OCI-LY3 (cell line): ENCODE measurements around the gene BBC3.

Experiments
- H2AFZ ChIP-seq: fragments of 200-600, 300-600 bp; shearing (Covaris generic); 2 replicates; pipeline ENCODE4 v1.6.0; 2014; ENCODE audit warnings: antibody characterized with exemption, low read depth, low read length
- H3K27ac ChIP-seq: fragments of 200-600, 300-600 bp; sonication (generic); 2 replicates; pipeline ENCODE4 v1.5.1; 2014; ENCODE audit warnings: mild to moderate bottlenecking, low read length, moderate library complexity, mixed read lengths
- H3K27me3 ChIP-seq: fragments of 200-600, 300-600 bp; sonication (generic); 2 replicates; pipeline ENCODE4 v1.6.1; 2014; ENCODE audit warnings: low read depth, low read length, mixed read lengths
- H3K36me3 ChIP-seq: fragments of 200-600, 300-600 bp; sonication (generic); replicated peaks from 2 replicates; pipeline ENCODE3; 2014; ENCODE audit warnings: low read depth, low read length, mixed read lengths
- H3K4me1 ChIP-seq: fragments of 300-600, 200-600 bp; sonication (generic); 2 replicates; pipeline ENCODE4 v1.6.1; 2014; ENCODE audit warnings: low read length, mixed read lengths
- H3K4me2 ChIP-seq: fragments of 200-600, 300-600 bp; sonication (generic); 2 replicates; pipeline ENCODE4 v1.6.1; 2014; ENCODE audit warnings: low read length, mixed read lengths
- H3K4me3 ChIP-seq: fragments of 300-600, 200-600 bp; sonication (generic); 2 replicates; pipeline ENCODE4 v1.5.1; 2014; ENCODE audit warnings: antibody characterized with exemption, mild to moderate bottlenecking, low read length, moderate library complexity
- H3K79me2 ChIP-seq: fragments of 300-600, 200-600 bp; shearing (Covaris generic); 2 replicates; pipeline ENCODE4 v1.6.1; 2014; ENCODE audit warnings: mild to moderate bottlenecking, low read length, mixed read lengths
- H3K9ac ChIP-seq: fragments of 300-600, 200-600 bp; shearing (Covaris generic); 2 replicates; pipeline ENCODE4 v1.6.0; 2014; ENCODE audit warnings: mild to moderate bottlenecking, low read length, moderate library complexity
- H3K9me3 ChIP-seq: fragments of 200-600, 300-600 bp; shearing (Covaris generic); 2 replicates; pipeline ENCODE4 v1.6.1; 2014; ENCODE audit warnings: low read length, mixed read lengths; ENCODE audit not compliant: insufficient read depth
- H4K20me1 ChIP-seq: fragments of 200-600, 300-600 bp; sonication (generic); 2 replicates; pipeline ENCODE4 v1.6.1; 2016; ENCODE audit warnings: low read length, mixed read lengths; ENCODE audit not compliant: insufficient read depth
- EZH2phosphoT487 ChIP-seq: fragments of 200-600 bp; shearing (Covaris generic); IDR thresholded peaks from 2 replicates; pipeline ENCODE4 v1.6.1; 2018; ENCODE audit warnings: antibody characterized with exemption, mixed run types, low read depth
- TF ChIP-seq, protein P1 (sequence below): fragments of 200-600, 300-600 bp; sonication (generic); IDR thresholded peaks from 2 replicates; pipeline ENCODE4 v1.5.1; 2014; ENCODE audit warnings: antibody characterized with exemption, low read length, low read depth

BBC3 gene

DNA sequence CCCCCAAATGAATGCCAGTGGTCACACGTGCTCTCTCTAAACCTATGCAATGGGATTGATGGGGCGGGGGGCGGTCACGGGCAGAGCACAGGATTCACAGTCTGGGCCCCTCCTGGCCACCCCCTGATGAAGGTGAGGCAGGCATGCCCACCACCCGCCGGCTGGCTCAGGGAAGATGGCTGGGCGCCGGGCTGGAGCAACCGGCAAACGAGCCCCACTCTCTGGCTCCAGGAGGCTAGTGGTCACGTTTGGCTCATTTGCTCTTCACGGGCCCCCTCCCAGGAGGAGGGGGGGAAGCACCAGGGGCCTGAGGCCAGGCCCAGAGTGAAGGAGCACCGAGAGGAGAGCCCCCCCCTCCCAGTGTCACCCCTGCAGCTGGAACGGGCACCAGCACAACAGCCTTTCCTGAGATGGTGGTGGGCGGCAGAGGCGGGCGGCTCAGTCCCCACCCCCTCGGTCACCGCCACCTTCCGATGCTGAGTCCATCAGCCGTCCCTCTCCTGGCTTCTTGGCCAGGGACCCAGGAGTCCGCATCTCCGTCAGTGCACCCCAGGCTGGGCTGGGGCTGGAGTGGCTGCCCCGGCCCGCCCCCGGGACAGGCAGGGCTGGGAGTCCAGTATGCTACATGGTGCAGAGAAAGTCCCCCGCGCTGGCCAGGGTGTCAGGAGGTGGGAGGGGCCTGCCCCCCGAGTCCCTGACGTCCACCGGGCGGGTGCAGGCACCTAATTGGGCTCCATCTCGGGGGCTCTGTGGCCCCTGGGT lies 9.7 kb downstream of the BBC3 start:
- peaks cover 24% of the 10 kb centered on the region for H3K36me3 ChIP-seq
- no peak overlapping the region for H2AFZ ChIP-seq
- peaks cover 10% of the 10 kb centered on the region; the same call in 1 of the 2 replicates for H3K79me2 ChIP-seq
- H4K20me1 ChIP-seq = peaks cover 18% of the 10 kb centered on the region
- no peaks in the 10 kb centered on the region for H3K9me3 ChIP-seq
- peaks cover 7% of the 10 kb centered on the region for H3K4me1 ChIP-seq
- no peak overlapping the region for H3K4me2 ChIP-seq
- no peak overlapping the region for H3K4me3 ChIP-seq
- no peak overlapping the region for H3K9ac ChIP-seq
- TF ChIP-seq, protein P1, sequence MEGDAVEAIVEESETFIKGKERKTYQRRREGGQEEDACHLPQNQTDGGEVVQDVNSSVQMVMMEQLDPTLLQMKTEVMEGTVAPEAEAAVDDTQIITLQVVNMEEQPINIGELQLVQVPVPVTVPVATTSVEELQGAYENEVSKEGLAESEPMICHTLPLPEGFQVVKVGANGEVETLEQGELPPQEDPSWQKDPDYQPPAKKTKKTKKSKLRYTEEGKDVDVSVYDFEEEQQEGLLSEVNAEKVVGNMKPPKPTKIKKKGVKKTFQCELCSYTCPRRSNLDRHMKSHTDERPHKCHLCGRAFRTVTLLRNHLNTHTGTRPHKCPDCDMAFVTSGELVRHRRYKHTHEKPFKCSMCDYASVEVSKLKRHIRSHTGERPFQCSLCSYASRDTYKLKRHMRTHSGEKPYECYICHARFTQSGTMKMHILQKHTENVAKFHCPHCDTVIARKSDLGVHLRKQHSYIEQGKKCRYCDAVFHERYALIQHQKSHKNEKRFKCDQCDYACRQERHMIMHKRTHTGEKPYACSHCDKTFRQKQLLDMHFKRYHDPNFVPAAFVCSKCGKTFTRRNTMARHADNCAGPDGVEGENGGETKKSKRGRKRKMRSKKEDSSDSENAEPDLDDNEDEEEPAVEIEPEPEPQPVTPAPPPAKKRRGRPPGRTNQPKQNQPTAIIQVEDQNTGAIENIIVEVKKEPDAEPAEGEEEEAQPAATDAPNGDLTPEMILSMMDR = no peak
- TF ChIP-seq EZH2phosphoT487 = no peak
- no peak overlapping the region for H3K27ac ChIP-seq
- no peaks in the 10 kb centered on the region for H3K27me3 ChIP-seq

DNA sequence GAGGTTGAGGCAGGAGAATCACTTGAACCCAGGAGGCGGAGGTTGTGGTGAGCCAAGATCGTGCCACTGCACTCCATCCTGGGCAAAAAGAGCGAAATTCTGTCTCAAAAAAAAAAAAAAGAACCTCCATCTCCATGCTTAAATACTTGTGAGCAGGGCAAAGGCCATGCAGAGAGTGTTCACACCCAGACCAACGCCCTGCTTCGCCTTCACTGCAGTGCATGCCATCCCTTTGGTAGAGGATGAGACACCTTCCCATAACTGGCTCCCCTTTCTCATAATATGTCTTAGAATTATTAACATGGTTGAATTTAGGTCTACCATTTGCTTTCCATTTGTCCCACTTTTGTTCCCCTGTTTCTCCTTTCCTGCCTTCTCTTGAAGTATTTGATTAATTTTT lies 15.4 kb downstream of the BBC3 start:
- no peak overlapping the region for H3K4me3 ChIP-seq
- TF ChIP-seq, protein P1 = no peak
- TF ChIP-seq EZH2phosphoT487 = no peak
- H3K27ac ChIP-seq = no peak overlapping the region
- no peaks in the 10 kb centered on the region for H3K27me3 ChIP-seq
- no peak overlapping the region for H3K4me2 ChIP-seq
- peaks cover 7% of the 10 kb centered on the region for H3K36me3 ChIP-seq
- H3K9me3 ChIP-seq = no peaks in the 10 kb centered on the region
- peaks cover 5% of the 10 kb centered on the region for H3K4me1 ChIP-seq
- no peak overlapping the region for H2AFZ ChIP-seq
- H4K20me1 ChIP-seq = no peaks in the 10 kb centered on the region
- no peak overlapping the region for H3K9ac ChIP-seq
- no peaks in the 10 kb centered on the region for H3K79me2 ChIP-seq

DNA sequence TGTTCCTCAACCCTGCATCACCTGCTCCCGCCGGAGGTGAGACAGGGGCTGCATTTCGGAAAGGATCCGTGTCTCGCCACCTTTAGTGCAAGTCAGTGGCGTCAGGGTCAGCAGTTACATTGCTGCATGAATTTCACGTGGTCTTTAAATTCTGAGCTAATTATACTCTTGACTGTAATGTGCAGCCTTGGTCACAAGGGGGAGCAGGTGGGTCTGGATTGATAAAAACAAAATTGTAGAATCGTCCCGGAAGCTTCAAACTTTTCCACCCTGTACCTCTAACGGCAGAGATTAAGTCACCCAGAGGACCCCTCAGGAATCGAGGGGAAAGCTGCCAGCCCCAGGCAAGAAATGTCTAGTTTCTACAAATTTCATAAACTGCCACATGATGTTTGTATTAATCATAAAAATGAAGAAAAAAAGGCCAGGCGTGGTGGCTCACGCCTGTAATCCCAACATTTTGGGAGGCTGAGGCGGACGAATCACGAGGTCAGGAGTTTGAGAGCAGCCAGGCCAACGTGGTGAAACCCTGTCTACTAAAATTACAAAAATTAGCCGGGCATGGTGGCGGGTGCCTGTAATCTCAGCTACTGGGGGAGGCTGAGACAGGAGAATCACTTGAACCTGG lies 20.2 kb downstream of the BBC3 start:
- no peak for TF ChIP-seq EZH2phosphoT487
- TF ChIP-seq, protein P1 = peak; percentile 80
- no peaks in the 10 kb centered on the region for H3K79me2 ChIP-seq
- H3K4me2 ChIP-seq = peak overlapping the region; percentile 33; the same call in 1 of the 2 replicates
- no peaks in the 10 kb centered on the region for H4K20me1 ChIP-seq
- H3K27ac ChIP-seq = peak overlapping the region; percentile 47
- H3K4me3 ChIP-seq = no peak overlapping the region
- no peak overlapping the region for H2AFZ ChIP-seq
- H3K36me3 ChIP-seq = peaks cover 35% of the 10 kb centered on the region
- H3K9ac ChIP-seq = no peak overlapping the region
- no peaks in the 10 kb centered on the region for H3K9me3 ChIP-seq
- no peaks in the 10 kb centered on the region for H3K27me3 ChIP-seq
- H3K4me1 ChIP-seq = peaks cover 12% of the 10 kb centered on the region

DNA sequence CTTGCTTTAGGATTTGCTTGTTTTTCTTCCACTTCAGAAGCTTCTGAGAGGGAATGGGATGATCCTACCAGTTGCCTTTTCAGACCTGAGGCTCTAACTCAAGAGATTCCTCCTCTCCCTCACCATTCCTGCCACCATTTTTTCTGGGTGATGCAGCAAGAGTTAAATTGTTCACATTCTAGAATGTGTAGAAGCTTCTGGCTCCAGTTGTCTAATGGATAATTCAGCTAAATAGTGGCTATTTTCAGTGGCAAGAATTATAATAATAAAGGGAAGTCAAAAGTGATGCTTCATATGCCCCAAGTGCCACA lies 20.9 kb downstream of the BBC3 start:
- no peak overlapping the region for H3K9ac ChIP-seq
- no peaks in the 10 kb centered on the region for H3K9me3 ChIP-seq
- H3K4me3 ChIP-seq = no peak overlapping the region
- peak overlapping the region; percentile 47 for H3K27ac ChIP-seq
- no peak overlapping the region for H2AFZ ChIP-seq
- H3K4me2 ChIP-seq = no peak overlapping the region
- no peaks in the 10 kb centered on the region for H3K79me2 ChIP-seq
- H3K36me3 ChIP-seq = peaks cover 42% of the 10 kb centered on the region
- peaks cover 12% of the 10 kb centered on the region for H3K4me1 ChIP-seq
- H4K20me1 ChIP-seq = no peaks in the 10 kb centered on the region
- TF ChIP-seq, protein P1 = no peak
- no peak for TF ChIP-seq EZH2phosphoT487
- H3K27me3 ChIP-seq = no peaks in the 10 kb centered on the region
